A549 (cell line): Measurements from ENCODE around the gene COQ5.

Source experiments
- EHMT2 ChIP-seq: fragments of 200-600 bp; sonication (generic); IDR thresholded peaks from 2 replicates; pipeline ENCODE4 v1.6.1; 2016; ENCODE audit warnings: antibody characterized with exemption, low read depth, mild to moderate bottlenecking, moderate library complexity
- ELK1 ChIP-seq: fragments of 150-350 bp; IDR thresholded peaks from 2 replicates; pipeline ENCODE4 v1.6.1; 2014; ENCODE audit warnings: low read depth, mild to moderate bottlenecking, low read length
- GATA3 ChIP-seq: IDR thresholded peaks from 2 replicates; pipeline ENCODE4 v1.6.1; 2012; ENCODE audit warnings: borderline replicate concordance
- RAD21 ChIP-seq, 2 experiments: fragments of >200 bp in 1 of 2; sonication (Bioruptor Twin) in 1 of 2; formaldehyde crosslinking in 1 of 2; IDR thresholded peaks in 1 of 2; conservative IDR thresholded peaks in 1 of 2; 2 replicates in 1 of 2; 3 replicates in 1 of 2; pipeline ENCODE4 v1.6.1; 2012 to 2018; ENCODE audit warnings: inconsistent platforms in 1 of 2
- TF ChIP-seq, protein P1 (sequence below): fragments of >200 bp; sonication (Bioruptor Twin); formaldehyde crosslinking; IDR thresholded peaks from 3 replicates; pipeline ENCODE4 v1.5.1; 2016

GRCh38 chr12:120462099-120462640 is 66.8 kb downstream of the COQ5 start:
- TF ChIP-seq, protein P1, sequence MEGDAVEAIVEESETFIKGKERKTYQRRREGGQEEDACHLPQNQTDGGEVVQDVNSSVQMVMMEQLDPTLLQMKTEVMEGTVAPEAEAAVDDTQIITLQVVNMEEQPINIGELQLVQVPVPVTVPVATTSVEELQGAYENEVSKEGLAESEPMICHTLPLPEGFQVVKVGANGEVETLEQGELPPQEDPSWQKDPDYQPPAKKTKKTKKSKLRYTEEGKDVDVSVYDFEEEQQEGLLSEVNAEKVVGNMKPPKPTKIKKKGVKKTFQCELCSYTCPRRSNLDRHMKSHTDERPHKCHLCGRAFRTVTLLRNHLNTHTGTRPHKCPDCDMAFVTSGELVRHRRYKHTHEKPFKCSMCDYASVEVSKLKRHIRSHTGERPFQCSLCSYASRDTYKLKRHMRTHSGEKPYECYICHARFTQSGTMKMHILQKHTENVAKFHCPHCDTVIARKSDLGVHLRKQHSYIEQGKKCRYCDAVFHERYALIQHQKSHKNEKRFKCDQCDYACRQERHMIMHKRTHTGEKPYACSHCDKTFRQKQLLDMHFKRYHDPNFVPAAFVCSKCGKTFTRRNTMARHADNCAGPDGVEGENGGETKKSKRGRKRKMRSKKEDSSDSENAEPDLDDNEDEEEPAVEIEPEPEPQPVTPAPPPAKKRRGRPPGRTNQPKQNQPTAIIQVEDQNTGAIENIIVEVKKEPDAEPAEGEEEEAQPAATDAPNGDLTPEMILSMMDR = no peak
- TF ChIP-seq EHMT2 (no peak), RAD21 (conservative IDR thresholded peaks at IDR 0.05 in 1 of 2, IDR thresholded peaks at IDR 0.05 in 1 of 2) (no peak), ELK1 (no peak), GATA3 (no peak)
